Stimulated activated CD8-positive, alpha-beta memory T cell treated with anti-CD3 and anti-CD28 coated beads, Interleukin-15, amount 100 ng/mL, for 4 hours (primary cell): ENCODE measurements around the gene TEX19.

Experiments used
- DNase-seq, 2 donors: peaks; one replicate each; pipeline ENCODE4 v3.0.0-alpha.2; 2020; ENCODE audit warnings: low read depth in 2 of 2

TEX19 gene

GRCh38 chr17:82321947-82322466, 37.0 kb upstream of the TEX19 start:
- DNase-seq, result no peak

DNA sequence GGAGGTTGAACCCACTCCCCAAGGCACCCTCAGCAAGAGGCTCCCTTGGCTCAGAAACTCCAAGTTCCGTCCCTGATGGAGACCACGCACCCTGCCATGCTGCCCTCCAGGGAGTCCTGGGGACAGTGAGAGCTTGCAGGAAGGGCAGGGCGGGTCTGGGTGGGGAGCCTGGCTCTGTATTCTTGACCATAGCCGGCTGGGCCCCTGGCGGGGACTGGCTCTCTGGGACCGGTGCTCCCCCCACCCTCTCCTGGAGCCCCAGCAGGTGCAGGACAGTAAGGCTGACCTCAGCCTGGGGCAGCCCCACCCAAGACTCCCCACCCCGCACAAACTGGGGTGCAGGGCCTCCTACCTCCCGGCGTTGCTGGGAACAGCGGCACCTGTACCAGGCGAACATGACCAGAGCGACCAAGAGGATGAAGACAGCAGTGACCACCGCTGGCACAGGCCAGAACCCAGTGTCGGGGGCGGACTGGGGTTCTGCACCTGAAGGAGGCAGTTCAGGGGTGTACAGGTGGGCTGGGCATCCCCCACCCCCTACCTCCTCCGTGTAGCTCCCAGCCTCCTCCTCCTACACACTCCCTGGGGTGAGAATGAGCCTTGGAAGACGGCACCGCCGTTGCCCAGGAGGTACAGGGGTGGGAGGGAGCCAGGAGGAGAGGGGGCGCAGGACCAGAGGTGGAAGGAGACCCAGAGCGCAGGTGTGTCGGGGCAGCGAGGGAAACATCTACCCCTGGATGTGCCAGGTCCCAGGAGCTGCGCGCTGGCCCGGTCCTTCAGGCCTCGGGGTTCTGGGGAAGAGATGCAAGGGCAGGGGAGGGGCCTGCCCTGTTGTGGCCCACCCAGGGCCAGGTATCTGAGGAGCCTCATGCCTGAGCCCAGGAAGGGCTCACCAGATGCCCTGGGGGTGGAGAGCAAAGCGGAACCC, 36.3 kb upstream of the TEX19 start:
- DNase-seq, result no peak

- no peak for DNase-seq
Observed at GRCh38 chr17:82323514-82324234, 35.4 kb upstream of the TEX19 start.

- DNase-seq, result no peak
Observed at GRCh38 chr17:82324566-82325285, 34.3 kb upstream of the TEX19 start.

GRCh38 chr17:82325286-82326180, 33.5 kb upstream of the TEX19 start:
- DNase-seq, result no peak

DNA sequence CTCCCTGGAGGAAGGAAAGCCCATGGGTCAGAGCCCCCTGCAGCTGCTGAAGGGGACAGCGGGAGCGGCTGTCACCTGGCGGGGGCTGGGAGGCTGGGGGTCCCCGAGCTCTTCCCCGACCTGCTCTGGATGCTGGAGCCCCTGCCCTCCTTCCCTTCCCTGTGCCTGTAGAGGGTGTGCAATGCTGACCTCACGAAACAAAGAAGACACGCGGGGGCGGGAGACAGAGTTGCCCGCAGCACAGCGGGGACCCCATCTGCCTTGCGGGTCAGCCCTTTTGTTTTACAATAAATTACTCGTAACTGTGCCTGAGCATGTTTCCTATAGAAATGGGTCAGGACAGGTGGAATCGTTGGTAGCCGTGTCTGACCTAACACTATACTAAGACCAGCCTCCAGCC, 31.8 kb upstream of the TEX19 start:
- DNase-seq, result no peak

DNA sequence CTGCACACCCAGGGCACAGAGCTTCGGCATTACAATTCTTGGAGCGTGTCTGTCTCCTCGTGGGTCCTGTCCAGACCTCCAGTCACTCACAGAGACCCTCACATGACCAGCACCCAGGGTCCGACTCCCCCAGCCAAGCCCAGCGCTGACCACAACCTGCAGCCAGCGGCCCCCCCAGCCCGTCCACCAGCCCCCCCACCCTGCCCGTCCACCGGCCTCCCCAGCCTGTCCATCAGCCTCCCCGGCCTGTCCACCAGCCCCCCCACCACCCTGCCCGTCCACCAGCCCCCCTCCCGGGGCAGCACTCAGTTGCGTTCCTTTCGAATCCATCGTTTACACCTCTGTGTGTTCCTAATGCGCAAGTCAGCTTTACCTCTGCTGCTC, 31.3 kb upstream of the TEX19 start:
- DNase-seq, result no peak

DNA sequence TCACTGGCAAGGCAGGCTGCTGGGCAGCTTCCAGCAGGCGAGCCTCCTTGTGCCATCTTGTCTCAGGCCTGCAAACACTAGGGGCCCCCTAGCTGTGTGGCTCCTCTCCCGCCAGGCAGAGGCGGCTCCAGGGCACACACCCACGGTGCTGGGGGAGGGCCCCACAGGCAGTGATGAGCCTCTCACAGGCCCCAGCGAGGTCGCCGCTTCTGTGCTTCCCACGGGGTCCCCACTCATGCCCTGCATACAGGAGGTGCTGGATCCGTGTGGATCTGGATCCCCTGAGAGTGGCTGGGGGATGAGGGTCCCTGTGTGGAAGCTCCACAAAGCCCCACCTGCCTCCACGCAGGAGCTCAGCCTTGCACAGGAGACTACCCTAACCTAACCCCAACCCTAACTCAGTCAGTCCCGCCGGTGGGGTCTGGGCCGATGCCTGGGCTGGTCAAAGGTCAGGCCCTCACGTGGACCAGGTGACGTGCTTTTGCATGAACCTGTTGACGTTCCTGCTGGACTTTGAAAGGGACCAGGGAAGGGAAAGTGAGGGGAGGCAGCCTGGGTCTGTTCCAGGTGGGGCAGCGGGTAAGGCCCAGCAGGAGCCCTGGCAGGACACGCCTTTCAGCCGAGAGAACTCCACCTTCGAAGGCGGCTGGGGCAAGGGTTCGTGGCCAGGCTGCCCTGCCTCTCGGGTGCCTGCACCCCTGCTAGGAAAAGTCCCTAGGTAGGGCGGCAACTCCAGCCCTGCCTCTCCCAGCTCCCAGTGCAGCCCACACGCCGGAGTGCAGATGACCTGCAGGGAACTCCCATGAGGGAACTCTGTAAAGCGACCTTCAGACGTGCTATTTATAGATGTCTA, 30.7 kb upstream of the TEX19 start:
- no peak for DNase-seq

DNA sequence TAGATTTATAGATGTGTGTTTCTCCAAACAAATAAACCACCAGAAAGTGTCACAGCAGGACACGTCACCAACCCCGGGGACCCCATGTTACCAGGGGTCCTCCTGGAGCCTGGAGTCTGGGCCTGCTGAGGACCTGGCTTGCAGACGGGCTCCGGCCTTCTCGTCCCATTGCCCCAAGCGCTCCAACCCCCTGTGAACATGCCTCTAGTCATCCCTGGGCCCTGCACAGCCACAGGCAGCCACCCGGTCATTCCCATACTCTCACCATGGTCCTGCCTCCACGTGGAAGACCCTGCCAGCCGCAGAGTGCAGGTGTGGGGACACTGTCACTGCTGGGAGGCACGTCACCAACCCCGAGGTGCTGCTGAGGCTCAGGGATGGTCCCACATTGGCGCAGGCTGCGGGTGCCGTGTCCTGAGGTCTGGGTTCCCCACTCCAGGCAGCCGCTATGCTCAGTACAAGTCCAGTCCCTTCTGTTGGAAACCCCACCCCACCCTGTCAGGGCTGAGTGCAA, 30.0 kb upstream of the TEX19 start:
- no peak for DNase-seq

DNA sequence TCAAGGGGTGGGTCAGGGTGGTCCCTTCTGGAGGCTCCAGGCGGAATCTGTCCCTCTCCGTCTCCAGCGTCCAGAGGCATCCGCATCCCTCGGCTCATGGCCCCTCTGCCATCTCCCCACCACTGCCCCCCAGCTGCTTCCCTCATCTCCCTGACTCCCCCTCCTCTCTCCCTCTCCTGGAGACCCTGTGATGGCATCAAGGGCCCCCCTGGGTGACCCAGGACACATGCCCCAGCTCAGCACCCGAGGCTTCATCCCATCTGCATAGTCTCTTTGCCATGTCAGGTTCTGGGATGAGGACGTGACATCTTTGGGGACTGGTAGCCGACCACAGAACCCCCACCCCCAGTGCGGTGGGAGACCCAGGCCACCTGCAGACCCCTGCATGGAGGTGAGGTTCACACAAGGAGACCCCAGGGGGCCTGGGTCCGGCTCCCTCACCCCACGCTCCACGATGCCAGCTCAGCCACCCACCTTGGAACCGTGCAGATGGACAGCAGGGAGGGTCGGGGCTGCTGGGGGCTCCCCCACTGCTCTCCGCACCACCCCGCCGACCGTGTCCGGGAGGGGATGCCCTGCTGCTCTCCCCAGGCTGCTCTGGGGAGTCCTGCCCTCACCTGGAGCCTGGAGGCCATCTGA, 29.2 kb upstream of the TEX19 start:
- no peak for DNase-seq

DNA sequence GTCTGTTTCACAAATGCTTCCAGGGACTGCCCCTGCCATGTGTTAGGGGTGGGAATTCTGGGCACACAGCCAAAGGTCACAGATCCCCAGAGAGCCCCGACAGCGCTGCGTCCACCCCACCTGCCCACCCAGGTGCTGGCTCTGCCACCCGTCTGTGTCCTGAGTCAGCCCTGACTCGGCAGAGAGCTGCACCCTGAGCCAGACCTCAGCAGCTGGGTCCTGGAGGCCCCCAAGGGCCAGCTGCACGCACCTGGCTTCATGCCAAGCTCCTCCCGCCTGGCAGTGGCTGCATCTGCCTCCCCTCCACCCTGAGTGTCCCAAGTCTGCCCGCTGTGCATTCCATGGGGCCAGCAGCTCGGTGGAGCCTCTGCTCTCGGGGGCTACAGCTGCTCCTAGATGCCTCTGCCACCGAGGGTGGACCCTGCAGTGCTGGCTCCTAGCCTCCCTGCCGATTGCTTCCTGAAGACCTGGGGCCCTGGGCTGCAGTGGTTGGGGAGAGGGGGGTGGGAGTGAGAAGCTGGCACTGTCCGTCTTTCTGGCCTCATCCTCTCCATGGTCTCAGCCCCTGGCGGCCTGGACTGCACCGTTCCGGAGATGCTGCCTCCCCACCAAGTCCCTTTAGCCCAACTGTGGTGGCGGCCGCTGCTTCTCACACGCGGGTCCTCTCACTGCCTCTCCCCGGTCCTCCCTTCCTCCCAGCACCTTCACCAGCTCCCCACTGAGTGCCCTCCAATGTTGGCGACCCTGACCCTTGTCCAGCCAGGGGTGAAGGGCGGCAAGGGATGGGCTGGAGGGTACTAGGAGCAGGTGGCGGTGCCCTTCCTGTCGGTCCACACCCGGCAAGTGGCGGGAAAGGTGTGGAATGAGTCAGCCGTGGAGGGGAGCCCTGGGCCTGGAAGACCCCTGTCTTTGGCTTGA, 28.5 kb upstream of the TEX19 start:
- no peak for DNase-seq

DNA sequence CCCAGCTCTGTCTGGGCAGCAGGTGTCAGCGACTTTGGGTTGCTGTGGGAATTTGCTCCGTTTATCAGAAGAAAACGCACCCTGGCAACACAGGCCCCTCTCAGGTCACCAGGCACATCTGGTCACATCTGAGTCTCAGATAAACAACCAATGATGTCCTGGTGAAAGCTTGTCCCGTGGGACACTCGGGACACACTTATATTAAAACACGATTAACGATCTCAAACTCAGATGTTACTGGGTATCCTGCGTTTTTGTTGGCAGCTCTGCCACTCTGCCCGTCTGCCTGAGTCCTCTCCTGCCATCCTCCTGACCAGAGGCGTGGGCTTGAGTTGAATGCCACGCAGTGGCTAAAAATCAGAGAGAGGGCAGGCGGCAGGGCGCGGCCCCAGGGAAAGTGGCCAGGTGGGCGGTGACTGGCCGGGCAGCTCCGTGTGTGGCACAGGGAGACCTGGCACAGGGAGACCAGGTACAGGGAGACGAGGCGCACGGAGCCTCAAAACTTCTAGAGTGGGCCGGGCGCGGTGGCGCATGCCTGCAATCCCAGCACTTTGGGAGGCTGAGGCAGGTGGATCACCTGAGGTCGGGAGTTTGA, 27.6 kb upstream of the TEX19 start:
- no peak for DNase-seq

DNA sequence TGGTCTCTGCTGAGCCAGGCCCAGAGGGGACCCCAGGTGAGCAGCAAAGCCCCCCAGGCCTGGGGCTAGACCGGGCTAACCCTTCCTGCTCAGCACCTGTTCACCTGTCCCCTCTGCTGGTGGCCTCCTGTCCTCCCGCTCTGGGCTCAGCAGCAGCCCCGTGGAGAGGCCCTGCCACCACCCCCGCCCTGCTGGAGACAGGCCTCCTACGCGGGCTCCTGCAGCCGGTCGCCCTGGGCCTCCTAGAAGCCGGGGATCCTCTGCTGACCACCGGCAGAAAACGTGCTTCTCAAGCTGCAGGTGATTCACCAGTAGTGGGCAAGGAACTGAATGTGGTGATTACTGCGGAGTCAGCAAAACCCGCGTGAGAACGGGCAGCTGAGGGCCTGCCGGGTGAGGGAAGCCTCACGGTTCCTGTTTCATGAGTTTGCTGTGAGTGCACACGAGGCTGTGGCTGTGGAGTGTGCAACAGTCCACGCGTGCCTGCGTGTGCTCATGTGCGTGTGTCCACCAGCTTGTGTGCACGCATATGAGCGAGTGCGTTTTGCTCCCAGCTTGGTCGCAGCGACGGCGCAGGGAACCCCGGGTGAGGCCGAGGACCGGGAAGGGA, 26.3 kb upstream of the TEX19 start:
- no peak for DNase-seq

DNA sequence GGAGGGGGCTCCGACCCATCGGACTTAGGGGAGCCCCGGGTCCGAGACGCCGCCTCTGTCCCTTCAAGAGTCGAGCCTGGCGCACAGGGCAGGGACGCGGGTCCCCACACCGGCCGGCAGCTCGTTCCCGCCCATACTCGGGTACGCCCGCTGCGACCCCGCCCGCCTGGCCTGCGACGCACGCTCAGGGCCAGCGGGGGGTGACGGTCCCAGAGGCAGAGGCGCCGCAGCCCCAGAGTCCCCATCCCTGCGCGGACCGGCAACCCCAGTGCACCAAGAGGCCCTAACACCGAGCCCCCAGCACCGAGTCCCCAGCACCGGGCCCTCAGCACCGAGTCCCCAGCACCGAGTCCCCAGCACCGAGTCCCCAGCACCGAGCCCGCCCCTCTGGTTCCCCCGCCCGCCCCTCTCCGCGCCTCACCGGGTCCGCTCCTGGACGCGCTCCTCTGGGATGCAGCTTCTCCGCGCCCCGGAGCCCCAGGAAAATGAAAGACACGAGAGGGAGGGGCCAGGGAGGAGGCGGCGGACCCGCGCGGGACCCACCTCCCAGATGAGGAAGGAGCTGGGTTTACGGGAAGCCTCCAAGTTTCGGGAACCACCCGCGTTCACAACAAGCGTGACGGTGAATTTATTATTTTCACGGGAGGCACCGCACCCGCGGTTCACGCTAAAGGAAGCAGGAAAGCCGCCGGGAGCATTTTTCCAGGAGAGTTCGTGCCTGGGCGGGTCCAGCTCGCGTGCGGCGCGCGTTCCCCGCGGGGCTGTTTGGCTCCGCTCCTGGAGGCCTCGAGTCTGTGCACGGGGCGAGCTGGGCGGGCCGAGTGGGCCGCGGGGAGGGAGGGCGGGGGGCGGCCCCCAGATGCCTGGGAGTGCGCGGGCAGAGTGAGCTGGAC, 25.5 kb upstream of the TEX19 start, which contains the start of gene SECTM1:
Gene SECTM1, minus strand, starts transcription at position 488 of the 893 bp plus-strand sequence. CDS start 6,526 bp downstream, outside the sequence.
- no peak for DNase-seq

- DNase-seq, result no peak
Observed at GRCh38 chr17:82334204-82334621, 24.8 kb upstream of the TEX19 start.
